ENCODE measurements around the gene SLC1A3. TPM values are rescaled to one million over a fixed set of nuclear protein-coding genes. Genes with fewer than 3 reads are reported as not detected.
"Not testable (repeated sequence)": the region's sequence is repeated elsewhere in the genome, so short reads cannot be mapped to it uniquely, and the experiment has no call there.

The SLC1A3 gene
- total RNA-seq, 4 donors from 2014 or later = 2.3 to 15.8 (median 9.9) TPM

DNA sequence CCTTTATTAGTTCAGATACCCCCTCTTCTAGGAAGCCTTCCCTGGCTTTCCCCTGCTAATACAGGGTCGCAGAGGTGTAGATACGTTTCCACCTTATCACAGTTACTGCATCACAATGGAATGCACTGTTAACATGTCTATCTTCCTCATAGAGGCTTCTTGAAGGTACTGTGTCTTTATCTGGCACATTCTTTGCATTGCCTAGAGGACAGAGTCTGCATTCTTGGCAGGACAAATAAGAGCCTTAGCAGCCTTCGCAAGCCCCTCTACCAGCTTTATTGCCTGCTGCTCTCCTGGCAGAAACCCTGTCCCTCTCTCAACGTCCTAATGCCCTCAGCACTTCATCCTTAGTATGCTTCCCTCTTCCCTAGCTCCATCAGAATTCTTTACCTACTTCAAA, 31.6 kb downstream of the SLC1A3 start:
- no peak for DNase-seq
- Histone ChIP-seq H3K27ac (no peak overlapping the region), H3K9me3 (no peaks in the 10 kb centered on the region), H3K4me1 (no peaks in the 10 kb centered on the region), H3K27me3 (no peaks in the 10 kb centered on the region), H3K4me3 (no peak overlapping the region), H3K36me3 (no peaks in the 10 kb centered on the region)
- intact Hi-C loops (cut with DNase I; ENCODE audit: low total_unique reads) = no loop called here
- TF ChIP-seq POLR2A (IDR thresholded peaks at IDR 0.05) = no peak
- TF ChIP-seq, protein P1, sequence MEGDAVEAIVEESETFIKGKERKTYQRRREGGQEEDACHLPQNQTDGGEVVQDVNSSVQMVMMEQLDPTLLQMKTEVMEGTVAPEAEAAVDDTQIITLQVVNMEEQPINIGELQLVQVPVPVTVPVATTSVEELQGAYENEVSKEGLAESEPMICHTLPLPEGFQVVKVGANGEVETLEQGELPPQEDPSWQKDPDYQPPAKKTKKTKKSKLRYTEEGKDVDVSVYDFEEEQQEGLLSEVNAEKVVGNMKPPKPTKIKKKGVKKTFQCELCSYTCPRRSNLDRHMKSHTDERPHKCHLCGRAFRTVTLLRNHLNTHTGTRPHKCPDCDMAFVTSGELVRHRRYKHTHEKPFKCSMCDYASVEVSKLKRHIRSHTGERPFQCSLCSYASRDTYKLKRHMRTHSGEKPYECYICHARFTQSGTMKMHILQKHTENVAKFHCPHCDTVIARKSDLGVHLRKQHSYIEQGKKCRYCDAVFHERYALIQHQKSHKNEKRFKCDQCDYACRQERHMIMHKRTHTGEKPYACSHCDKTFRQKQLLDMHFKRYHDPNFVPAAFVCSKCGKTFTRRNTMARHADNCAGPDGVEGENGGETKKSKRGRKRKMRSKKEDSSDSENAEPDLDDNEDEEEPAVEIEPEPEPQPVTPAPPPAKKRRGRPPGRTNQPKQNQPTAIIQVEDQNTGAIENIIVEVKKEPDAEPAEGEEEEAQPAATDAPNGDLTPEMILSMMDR (IDR thresholded peaks at IDR 0.05) = no peak

- DNase-seq = no peak
- Histone ChIP-seq H3K9me3 (no peaks in the 10 kb centered on the region), H3K27ac (no peak overlapping the region), H3K4me1 (no peaks in the 10 kb centered on the region), H3K4me3 (no peak overlapping the region), H3K36me3 (no peaks in the 10 kb centered on the region), H3K27me3 (no peaks in the 10 kb centered on the region)
- TF ChIP-seq, protein P1 (IDR thresholded peaks at IDR 0.05) = no peak
- no peak for TF ChIP-seq POLR2A (IDR thresholded peaks at IDR 0.05)
- intact Hi-C loops (cut with DNase I; ENCODE audit: low total_unique reads) = no loop called here
These were observed 34.5 kb downstream of the SLC1A3 start for GRCh38 chr5:36640949-36641348.

DNA sequence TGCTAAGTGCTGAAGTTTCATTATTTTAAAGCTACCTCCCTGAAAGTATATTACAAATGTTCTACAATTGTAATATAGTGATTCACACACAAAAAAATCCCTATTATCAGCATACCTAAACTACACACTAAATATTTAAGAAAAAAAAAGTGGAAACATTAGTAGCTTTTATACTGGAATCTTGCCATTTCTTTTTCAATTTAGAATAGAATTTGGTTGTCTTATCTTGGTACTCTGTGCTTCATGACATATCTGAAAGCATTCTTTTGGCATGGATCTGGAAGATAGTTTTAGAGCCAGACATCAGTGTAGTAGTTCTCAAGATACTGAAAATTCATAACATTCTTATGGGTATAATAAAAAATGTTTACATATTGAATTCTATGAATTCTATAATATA, 35.0 kb downstream of the SLC1A3 start:
- TF ChIP-seq POLR2A (IDR thresholded peaks at IDR 0.05) = no peak
- TF ChIP-seq, protein P1 (IDR thresholded peaks at IDR 0.05) = no peak
- no peaks in the 10 kb centered on the region for H3K4me1 ChIP-seq
- no peak overlapping the region for H3K4me3 ChIP-seq
- no peaks in the 10 kb centered on the region for H3K9me3 ChIP-seq
- intact Hi-C loops (cut with DNase I; ENCODE audit: low total_unique reads) = no loop called here
- no peak for DNase-seq
- no peaks in the 10 kb centered on the region for H3K27me3 ChIP-seq
- H3K36me3 ChIP-seq = no peaks in the 10 kb centered on the region
- no peak overlapping the region for H3K27ac ChIP-seq

- H3K27me3 ChIP-seq = no peaks in the 10 kb centered on the region
- TF ChIP-seq POLR2A (IDR thresholded peaks at IDR 0.05) = no peak
- TF ChIP-seq, protein P1 (IDR thresholded peaks at IDR 0.05) = no peak
- H3K4me3 ChIP-seq = no peak overlapping the region
- DNase-seq = no peak
- H3K36me3 ChIP-seq = no peaks in the 10 kb centered on the region
- no peaks in the 10 kb centered on the region for H3K4me1 ChIP-seq
- no peaks in the 10 kb centered on the region for H3K9me3 ChIP-seq
- no peak overlapping the region for H3K27ac ChIP-seq
- intact Hi-C loops (cut with DNase I; ENCODE audit: low total_unique reads) = no loop called here
These were observed 35.7 kb downstream of the SLC1A3 start for GRCh38 chr5:36642089-36642488.

- no peak overlapping the region for H3K4me3 ChIP-seq
- no peaks in the 10 kb centered on the region for H3K9me3 ChIP-seq
- no peaks in the 10 kb centered on the region for H3K27me3 ChIP-seq
- H3K4me1 ChIP-seq = no peaks in the 10 kb centered on the region
- no peak overlapping the region for H3K27ac ChIP-seq
- no peaks in the 10 kb centered on the region for H3K36me3 ChIP-seq
- no peak for TF ChIP-seq POLR2A (IDR thresholded peaks at IDR 0.05)
- TF ChIP-seq, protein P1 (IDR thresholded peaks at IDR 0.05) = no peak
- DNase-seq = no peak
- intact Hi-C loops (cut with DNase I; ENCODE audit: low total_unique reads) = no loop called here
These were observed 36.8 kb downstream of the SLC1A3 start for GRCh38 chr5:36643162-36643561.

DNA sequence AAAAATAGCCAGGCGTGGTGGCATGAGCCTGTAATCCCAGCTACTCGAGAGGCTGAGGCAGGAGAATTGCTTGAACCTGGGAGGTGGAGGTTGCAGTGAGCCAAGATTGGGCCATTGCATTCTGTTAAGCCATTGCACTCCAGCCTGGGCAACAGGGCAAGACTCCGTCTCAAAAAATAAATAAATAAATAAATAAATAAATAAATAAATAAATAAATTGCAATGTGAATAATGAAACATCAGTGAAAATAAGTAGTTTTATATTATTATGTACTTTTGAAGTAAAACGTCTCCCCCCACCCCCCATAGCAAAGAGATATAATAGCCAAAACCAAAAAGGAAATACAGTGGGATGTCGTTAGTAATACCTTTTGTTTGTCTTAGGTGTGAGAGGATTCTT, 37.4 kb downstream of the SLC1A3 start:
- H3K27ac ChIP-seq; H3K4me1 ChIP-seq; DNase-seq; H3K4me3 ChIP-seq; H3K36me3 ChIP-seq; intact Hi-C loops (cut with DNase I; ENCODE audit: low total_unique reads); H3K27me3 ChIP-seq; H3K9me3 ChIP-seq: not testable (repeated sequence)

Data from uterus (tissue), 4 donors.